Panc1 (cell line): ENCODE data around the gene PTPA.

Experiments
- CTCF ChIP-seq: fragments of 450-650 bp; IDR thresholded peaks from 2 replicates; pipeline ENCODE4 v1.5.1; 2017; ENCODE audit warnings: mild to moderate bottlenecking
- POLR2AphosphoS5 ChIP-seq: IDR thresholded peaks from 2 replicates; pipeline ENCODE4 v1.6.1; 2012; ENCODE audit warnings: mild to moderate bottlenecking, low read depth, low read length, moderate library complexity
- REST ChIP-seq, 2 experiments: IDR thresholded peaks; 2 replicates each; pipeline ENCODE4 v1.6.1; 2011 to 2012; ENCODE audit warnings: low read depth in 2 of 2, control low read depth in 1 of 2, low read length in 1 of 2, mild to moderate bottlenecking in 1 of 2, moderate library complexity in 1 of 2; ENCODE audit not compliant: insufficient read depth in 1 of 2
- SIN3A ChIP-seq: IDR thresholded peaks from 2 replicates; pipeline ENCODE4 v1.6.1; 2012; ENCODE audit warnings: low read depth, mild to moderate bottlenecking, low read length, moderate library complexity, borderline replicate concordance; ENCODE audit not compliant: insufficient read depth
- TCF7L2 ChIP-seq: IDR thresholded peaks from 2 replicates; pipeline ENCODE4 v1.6.1; 2011; ENCODE audit warnings: mild to moderate bottlenecking, low read depth, low read length, inconsistent platforms

GRCh38 chr9:129184219-129184524 lies 73.0 kb downstream of the PTPA start:
- no peak for TF ChIP-seq TCF7L2
- TF ChIP-seq CTCF: no peak
- no peak for TF ChIP-seq REST (IDR thresholded peaks at IDR 0.05; ENCODE audit: insufficient read depth in 1 of 2, low read depth in 2 of 2, low read length in 1 of 2)
- TF ChIP-seq SIN3A: no peak
- no peak for TF ChIP-seq POLR2AphosphoS5
